ENCODE measurements around the gene LRRC36. TPM values are rescaled to one million over a fixed set of nuclear protein-coding genes. Genes with fewer than 3 reads are reported as not detected.

The LRRC36 gene
- total RNA-seq, 4 donors from 2014 or later: 0.17 TPM; not detected in 3

GRCh38 chr16:67287960-67288359, 38.7 kb upstream of the LRRC36 start:
- no peak for TF ChIP-seq CTCF (IDR thresholded peaks at IDR 0.05; ENCODE audit: low read depth)

DNA sequence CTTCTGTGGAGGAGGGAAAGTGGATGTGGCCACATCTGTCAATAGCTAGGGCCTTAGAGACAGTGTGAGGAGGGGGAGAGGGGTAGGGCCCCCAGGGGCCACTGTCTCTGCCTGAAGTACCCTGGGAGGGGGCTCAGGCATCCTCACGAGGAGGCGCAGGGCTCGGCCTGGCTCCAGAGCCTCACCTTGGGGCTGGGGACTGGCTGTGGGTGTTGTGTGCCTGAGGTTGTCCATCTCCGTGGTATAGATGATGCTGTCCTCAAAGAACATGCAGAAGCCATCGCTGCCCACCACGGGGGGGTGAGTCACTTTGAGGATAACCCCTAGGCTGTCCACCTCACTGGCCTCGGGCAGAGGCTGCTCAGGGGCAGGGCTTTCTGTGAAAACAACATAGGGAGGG, 35.2 kb upstream of the LRRC36 start:
- TF ChIP-seq CTCF (IDR thresholded peaks at IDR 0.05; ENCODE audit: low read depth): no peak

DNA sequence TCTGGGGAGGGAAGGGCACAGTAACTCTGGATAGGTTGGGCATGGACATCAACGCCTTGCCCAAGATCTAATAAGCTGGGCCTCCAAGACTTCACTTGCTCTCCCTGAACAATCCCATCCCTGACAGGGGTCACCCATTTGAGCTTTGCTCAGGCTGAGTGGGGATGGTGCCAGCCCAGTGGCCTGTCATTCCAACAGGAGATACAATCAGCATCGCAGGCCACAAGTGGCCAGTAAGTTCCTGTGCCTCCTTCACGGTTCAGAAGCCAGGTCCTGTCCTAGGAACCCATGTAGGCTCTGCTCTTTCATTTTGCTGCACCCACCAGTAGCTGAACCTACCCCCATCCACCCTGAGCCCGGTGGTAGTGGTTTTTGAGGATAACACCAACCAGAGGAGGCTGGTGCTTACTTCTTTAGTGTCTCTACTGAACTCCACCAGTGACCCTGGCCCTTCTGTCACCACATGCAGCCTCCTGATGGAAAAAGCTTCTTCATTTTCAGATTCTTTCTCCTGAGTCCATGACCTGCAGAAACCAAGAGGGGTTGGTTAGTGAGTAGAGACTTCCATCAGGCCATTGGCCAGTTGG, 32.4 kb upstream of the LRRC36 start:
- no peak for TF ChIP-seq CTCF (IDR thresholded peaks at IDR 0.05; ENCODE audit: low read depth)

GRCh38 chr16:67294938-67295361, 31.7 kb upstream of the LRRC36 start:
- TF ChIP-seq CTCF (IDR thresholded peaks at IDR 0.05; ENCODE audit: low read depth): no peak

- TF ChIP-seq CTCF (IDR thresholded peaks at IDR 0.05; ENCODE audit: low read depth): no peak
These were observed 30.2 kb upstream of the LRRC36 start for GRCh38 chr16:67296420-67296819.

- TF ChIP-seq CTCF (IDR thresholded peaks at IDR 0.05; ENCODE audit: low read depth): no peak
These were observed 28.3 kb upstream of the LRRC36 start for GRCh38 chr16:67298277-67298676.

- TF ChIP-seq CTCF (IDR thresholded peaks at IDR 0.05; ENCODE audit: low read depth): no peak
These were observed 27.3 kb upstream of the LRRC36 start for GRCh38 chr16:67299269-67299668.
